K562 (cell line): ENCODE data around the gene CD9. TPM values are rescaled to one million over a fixed set of nuclear protein-coding genes. Genes with fewer than 3 reads are reported as not detected.

Source experiments
- ARID1B ChIP-seq: fragments of 450-650 bp; IDR thresholded peaks from 2 replicates; pipeline ENCODE4 v1.6.1; 2016; ENCODE audit warnings: antibody characterized with exemption, mild to moderate bottlenecking, inconsistent platforms
- E4F1 ChIP-seq: fragments of 250-450 bp; sonication (Bioruptor Pico); IDR thresholded peaks from 2 replicates; pipeline ENCODE4 v1.5.0; 2021; ENCODE audit warnings: mild to moderate bottlenecking, borderline replicate concordance
- ERF ChIP-seq: fragments of 450-650 bp; formaldehyde crosslinking; IDR thresholded peaks from 2 replicates; pipeline ENCODE4 v1.4.0; 2020; ENCODE audit warnings: mild to moderate bottlenecking, mixed read lengths
- KLF1 ChIP-seq: fragments of 450-650 bp; IDR thresholded peaks from 2 replicates; pipeline ENCODE4 v1.6.1; 2016; ENCODE audit warnings: missing genetic modification characterization, missing compliant biosample characterization
- MYC ChIP-seq, 2 experiments: fragments of 250-450 bp in 1 of 2; sonication (Bioruptor Pico) in 1 of 2; IDR thresholded peaks; 2 replicates each; pipeline versions ENCODE4 v1.5.1 to v1.6.1; 2012 to 2021; ENCODE audit warnings: low read depth in 2 of 2, borderline replicate concordance in 1 of 2, improper control_type of control experiment in 1 of 2, low read length in 1 of 2, mild to moderate bottlenecking in 1 of 2, moderate library complexity in 1 of 2
- TFAP4 ChIP-seq: sonication (generic); formaldehyde crosslinking; IDR thresholded peaks from 2 replicates; pipeline ENCODE4 v1.8.0; 2022; ENCODE audit warnings: missing genetic modification reagents, mild to moderate bottlenecking, moderate library complexity, borderline replicate concordance
- YY1 ChIP-seq, 3 experiments: IDR thresholded peaks; 2 replicates each; pipeline ENCODE4 v1.6.1; 2011; ENCODE audit warnings: low read length in 2 of 3, mild to moderate bottlenecking in 2 of 3, moderate library complexity in 2 of 3, borderline replicate concordance in 1 of 3, control low read depth in 1 of 3, low read depth in 1 of 3; ENCODE audit not compliant: insufficient read depth in 3 of 3, insufficient replicate concordance in 2 of 3, control insufficient read depth in 1 of 3, insufficient read length in 1 of 3; ENCODE audit errors: extremely low read depth in 1 of 3
- polyA plus RNA-seq, 8 experiments: library from polyadenylated mRNA; depleted of rRNA in 4 of 8; stranded (reverse) in 5 of 8; unstranded in 3 of 8; fragments of >200 nt; fragmentation: Nextera tagmentation in 2 of 8; fragmentation: Illumina TruSeq in 1 of 8; extraction: Ambion mirVana in 2 of 8; extraction: Trizol in 1 of 8; gene quantifications; 2 replicates each; pipeline versions ENCODE4 v1.2.1 to v1.2.3, GENCODE V29; 2011 to 2014; ENCODE audit warnings: inconsistent platforms in 1 of 8, missing spikeins in 1 of 8
- total RNA-seq, 7 experiments: library from RNA; depleted of rRNA in 6 of 7; stranded (reverse); fragments of >200 nt in 6 of 7; fragmentation: Illumina TruSeq in 2 of 7; extraction: Trizol in 2 of 7; gene quantifications; 2 replicates each; pipeline versions ENCODE4 v1.2.1 to v1.2.3, GENCODE V29; 2011 to 2021; ENCODE audit warnings: low replicate concordance in 1 of 7

The CD9 gene
- total and polyA plus RNA-seq, 9 of the 15 experiments (the other 6 are each of a cell fraction or from before 2014, with no cell fraction given) = 0.43 to 5.6 (median 0.62) TPM

GRCh38 chr12:6171409-6172015 is 28.7 kb upstream of the CD9 start (continued):
- TF ChIP-seq KLF1 (tag) = no peak
- peak; percentile 39; the same call in 1 of the 2 replicates for TF ChIP-seq TFAP4
- peak; percentile 35; the same call in 1 of the 2 replicates for TF ChIP-seq ARID1B
- TF ChIP-seq MYC (IDR thresholded peaks at IDR 0.05; ENCODE audit: low read depth, low read length) = peak; percentile 23; the same call in 1 of the 2 replicates
- TF ChIP-seq MYC (CRISPR knock-in tag; IDR thresholded peaks at IDR 0.05; ENCODE audit: borderline replicate concordance, low read depth) = no peak
- TF ChIP-seq ERF (CRISPR knock-in tag) = no peak
- peak in 2 of 3 experiments; percentile 22 to 36 for TF ChIP-seq YY1 (IDR thresholded peaks at IDR 0.05; ENCODE audit: borderline replicate concordance in 1 of 3, control insufficient read depth in 1 of 3, extremely low read depth in 1 of 3, insufficient read depth in 3 of 3, insufficient read length in 1 of 3, insufficient replicate concordance in 2 of 3, low read depth in 1 of 3, low read length in 2 of 3)
- no peak for TF ChIP-seq E4F1 (CRISPR knock-in tag)
